ENCODE data around the gene RACGAP1. TPM values are rescaled to one million over a fixed set of nuclear protein-coding genes. Genes with fewer than 3 reads are reported as not detected.

The RACGAP1 gene
- polyA plus RNA-seq, 3 donors = 51.5 to 58.4 (median 57.5) TPM

DNA sequence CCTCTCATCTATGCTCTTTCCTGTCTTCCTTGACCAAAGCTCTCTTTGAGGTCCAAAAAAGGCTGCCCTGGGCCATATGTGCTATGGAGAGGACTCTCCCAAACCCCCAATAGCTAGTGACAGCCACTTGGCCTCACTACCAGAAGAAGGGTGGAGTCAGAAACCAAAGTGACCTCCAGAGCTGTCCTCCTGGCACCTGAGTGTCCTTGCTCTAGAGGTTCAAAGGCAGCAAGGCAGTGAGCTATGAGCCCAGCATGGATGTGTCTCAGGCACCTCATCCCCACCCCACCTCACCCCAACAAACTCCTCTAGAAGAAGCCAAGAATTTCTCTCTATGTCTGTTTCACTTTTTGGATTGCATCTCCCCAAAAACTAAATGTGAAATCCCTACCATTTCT, 67.7 kb downstream of the RACGAP1 start:
- no peak for DNase-seq (ENCODE audit: low read depth in 3 of 3, low spot score in 2 of 3)

DNA sequence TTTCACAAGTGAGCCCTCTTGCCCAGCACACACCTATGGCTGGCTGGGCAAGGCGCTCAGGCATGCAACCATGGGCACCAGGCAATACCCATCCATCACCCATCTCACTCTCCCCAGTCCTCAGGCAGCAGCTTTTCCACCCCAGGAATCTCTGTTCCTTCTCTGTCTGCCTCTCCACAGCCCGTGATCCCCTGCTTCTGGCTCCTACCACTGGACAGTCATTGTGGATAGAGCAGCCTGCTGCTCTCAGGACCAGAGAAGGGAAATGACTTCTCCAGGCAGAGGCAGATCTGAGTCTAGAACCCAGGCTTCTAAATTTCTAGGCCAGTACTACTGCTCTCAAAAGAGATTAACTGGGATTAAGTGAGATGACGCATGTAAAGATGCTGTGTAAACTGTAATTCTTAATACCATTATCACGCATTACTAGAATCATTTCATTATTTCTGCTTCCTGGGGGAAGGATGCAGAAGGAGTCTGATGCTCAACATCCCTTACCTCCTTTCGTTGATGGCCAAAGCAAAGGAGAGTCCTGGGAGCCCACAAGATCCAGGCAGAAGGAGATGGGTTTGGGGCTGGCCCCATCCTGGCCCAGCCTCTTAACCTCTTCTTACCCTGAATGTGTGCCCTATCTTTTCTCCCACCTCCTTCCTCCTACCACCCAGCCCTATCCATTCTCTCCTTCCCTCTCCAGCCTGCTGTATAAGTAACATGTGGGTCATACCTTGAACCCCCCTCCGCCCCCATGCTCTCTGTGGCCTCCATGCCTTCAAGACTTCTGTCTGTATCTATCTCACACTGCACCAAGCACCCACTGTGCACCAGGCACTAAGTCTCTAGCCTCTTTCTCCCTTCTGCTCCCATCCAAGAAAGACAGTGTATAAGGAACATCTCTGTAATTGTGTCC, 68.4 kb downstream of the RACGAP1 start:
- DNase-seq (ENCODE audit: low read depth in 3 of 3, low spot score in 2 of 3) = no peak

DNA sequence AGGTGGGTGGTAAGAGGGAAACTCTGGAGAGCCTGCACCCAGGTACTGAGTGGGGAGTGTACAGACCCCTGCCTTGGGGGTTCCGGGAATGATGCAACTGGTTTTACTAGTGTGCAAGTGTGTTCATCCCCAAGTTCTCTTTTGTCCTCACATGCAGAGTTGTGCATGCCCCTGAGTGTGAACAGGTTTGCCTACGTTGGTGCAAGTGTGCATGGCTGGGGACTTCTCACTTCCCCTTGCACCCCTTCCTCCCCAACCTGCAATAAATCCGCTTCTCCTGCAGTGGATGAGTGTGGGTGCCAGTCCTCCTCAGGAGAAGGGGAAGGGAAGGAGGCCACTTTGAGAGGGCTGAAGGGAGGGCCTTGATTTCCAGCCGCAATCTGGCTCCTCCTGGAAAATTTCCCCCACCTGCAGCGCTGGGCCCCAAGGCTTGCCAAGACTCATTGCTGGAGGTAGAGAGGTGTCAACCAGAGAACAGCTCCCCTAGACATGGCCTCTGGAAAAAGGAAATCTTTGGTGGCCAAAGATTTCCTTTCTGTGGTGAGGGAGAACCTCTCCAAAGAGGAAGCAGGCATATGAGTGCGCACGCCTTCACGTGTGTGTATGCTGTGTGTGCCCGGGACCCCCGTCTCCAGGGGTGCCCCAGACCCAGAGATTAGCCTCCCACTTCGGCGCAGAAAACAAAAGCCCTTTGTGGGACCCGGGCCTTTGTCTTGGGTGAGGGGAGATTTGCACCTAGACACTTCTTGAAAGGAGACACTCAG, 69.2 kb downstream of the RACGAP1 start:
- DNase-seq (ENCODE audit: low read depth in 3 of 3, low spot score in 2 of 3) = no peak

- DNase-seq (ENCODE audit: low read depth in 3 of 3, low spot score in 2 of 3) = no peak
Measured at GRCh38 chr12:49954863-49955830, 70.1 kb downstream of the RACGAP1 start.

- no peak for DNase-seq (ENCODE audit: low read depth in 3 of 3, low spot score in 2 of 3)
Measured at GRCh38 chr12:49953961-49954846, 71.1 kb downstream of the RACGAP1 start.

DNA sequence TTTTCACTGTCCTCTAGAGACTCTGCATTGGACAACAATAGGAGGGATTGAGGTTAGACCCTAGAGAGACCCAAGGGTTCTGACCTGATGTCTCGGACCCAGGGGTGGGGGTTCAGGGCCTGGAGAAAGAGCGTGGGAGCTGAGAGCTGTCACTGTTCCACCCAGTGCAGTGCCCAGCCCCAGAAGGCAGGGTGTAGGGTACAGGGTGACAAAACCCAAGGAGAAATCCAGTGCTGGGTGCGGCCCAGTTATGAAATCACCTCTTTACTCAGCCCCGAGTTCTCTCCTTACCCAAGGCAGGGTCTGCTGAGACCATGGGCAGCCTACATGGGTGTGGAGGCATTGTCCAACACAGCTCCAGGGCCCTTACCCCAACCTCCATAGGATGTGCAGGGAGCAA, 72.1 kb downstream of the RACGAP1 start:
- DNase-seq (ENCODE audit: low read depth in 3 of 3, low spot score in 2 of 3) = no peak

DNA sequence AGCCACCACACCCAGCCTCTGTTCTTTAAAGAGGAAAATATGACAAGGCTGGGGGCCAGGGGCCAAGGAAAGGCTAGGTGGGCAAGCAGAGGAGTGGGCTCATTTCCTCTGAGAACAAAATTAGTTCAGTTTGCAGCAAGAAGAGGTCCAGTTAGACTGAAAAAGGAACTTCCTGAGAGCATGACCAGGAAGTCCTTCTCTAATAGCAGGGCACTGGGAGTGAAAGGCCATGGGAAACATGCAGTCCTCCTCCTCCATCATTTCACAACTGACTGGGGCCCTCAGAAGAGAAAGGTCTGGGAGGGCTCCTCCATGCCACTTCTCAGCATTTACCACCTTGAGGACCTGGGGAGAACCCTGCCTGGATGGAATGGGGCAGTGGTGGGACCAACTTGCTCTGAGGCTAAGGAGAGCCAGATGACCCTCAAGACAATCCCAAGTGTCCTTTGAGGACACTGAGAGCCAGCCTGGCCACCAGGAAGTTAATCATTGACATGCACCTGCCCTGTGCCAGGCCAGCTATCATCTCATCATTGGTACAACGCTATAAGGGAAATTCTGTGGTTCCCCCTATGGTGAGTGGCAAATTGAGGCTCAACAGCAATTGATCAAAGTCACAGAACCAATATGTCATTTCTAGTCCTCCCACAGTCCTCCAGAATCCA, 72.8 kb downstream of the RACGAP1 start:
- no peak for DNase-seq (ENCODE audit: low read depth in 3 of 3, low spot score in 2 of 3)

DNA sequence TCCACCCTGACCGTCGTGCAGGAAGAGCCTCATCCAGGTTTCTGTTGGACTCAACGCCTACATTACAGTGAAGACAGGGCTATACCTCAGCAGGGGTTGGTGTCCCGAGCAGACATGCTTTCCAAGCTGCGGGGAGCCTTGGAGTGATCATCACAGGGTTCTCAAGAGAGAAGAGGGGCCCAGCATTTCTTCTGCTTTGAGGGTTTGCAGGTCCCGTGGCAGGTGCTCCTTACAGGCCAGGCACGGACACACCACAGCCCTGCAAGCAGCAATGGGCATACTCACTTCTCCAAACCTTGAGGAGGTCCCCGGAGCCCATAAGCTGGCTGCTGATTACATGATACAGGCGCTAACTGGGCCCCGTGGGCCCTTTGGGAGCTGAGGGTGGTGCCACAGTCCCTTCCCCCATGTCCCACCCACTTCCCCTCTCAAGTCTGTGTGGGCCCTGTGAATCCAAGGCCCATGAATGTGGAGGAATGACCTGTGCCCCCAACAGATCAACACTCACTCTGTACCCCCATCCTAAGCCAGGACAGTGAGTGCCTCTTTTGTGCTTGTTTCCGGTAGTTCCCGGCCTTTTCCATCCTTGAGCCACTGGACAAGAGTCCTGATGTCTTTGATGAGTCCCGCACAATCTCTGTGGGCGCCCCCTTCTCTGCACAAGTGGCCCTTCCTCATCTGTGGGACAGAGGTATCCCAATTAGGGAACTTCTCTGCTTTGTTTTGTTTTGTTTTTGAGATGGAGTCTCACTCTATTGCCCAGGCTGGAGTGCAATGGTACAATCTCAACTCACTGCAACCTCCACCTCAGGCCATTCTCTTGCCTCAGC, 73.7 kb downstream of the RACGAP1 start:
- no peak for DNase-seq (ENCODE audit: low read depth in 3 of 3, low spot score in 2 of 3)

- DNase-seq (ENCODE audit: low read depth in 3 of 3, low spot score in 2 of 3) = no peak
Measured at GRCh38 chr12:49950273-49951251, 74.7 kb downstream of the RACGAP1 start, which contains the start of gene AQP2. TSS of gene AQP2 (plus strand) at chr12:49950737. CDS start at chr12:49950831, 94 bp downstream.

- DNase-seq (ENCODE audit: low read depth in 3 of 3, low spot score in 2 of 3) = no peak
Measured at GRCh38 chr12:49949866-49950265, 75.4 kb downstream of the RACGAP1 start.

- no peak for DNase-seq (ENCODE audit: low read depth in 3 of 3, low spot score in 2 of 3)
Measured at GRCh38 chr12:49948866-49949845, 76.1 kb downstream of the RACGAP1 start.

- no peak for DNase-seq (ENCODE audit: low read depth in 3 of 3, low spot score in 2 of 3)
Measured at GRCh38 chr12:49947593-49948226, 77.6 kb downstream of the RACGAP1 start.

DNA sequence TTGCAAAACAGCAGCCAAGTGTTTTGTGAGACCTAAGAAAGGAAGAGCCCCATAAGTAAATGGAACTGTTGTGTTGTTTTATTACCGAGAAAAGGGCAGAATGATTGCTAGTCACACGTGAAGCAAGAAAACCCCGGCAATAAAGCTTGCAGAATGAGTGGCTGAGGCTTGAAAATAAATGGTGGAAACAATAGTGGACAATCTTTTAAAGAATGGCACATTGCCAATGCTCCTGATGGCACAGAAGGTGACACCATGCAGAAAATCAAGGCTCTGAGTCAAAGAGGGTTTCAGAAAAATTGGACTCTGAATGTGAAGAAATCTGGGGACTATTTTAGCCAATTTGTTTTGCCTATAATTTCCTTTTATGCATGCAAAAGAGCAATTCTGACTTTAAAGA, 78.8 kb downstream of the RACGAP1 start:
- DNase-seq (ENCODE audit: low read depth in 3 of 3, low spot score in 2 of 3) = no peak

DNA sequence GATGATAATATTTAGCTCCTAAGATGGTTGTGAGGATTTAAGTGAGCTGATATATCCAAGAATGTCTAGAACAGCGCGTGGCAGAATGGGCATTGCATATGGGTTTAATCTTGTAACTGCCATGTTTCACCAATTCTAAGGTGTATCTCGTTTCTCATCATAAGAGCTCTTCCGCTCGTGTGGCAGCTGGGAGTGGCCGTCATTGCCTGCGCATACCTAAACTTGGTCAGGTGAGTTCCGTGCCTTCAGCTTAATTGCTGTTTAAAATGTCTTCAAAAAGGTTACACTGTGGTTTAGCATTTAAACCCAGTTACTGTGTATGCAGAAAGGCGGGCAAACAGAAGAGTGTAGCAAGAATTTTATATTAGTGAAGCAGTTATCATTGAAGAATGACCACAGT, 79.2 kb downstream of the RACGAP1 start:
- DNase-seq (ENCODE audit: low read depth in 3 of 3, low spot score in 2 of 3) = no peak

GRCh38 chr12:49945394-49946080, 79.8 kb downstream of the RACGAP1 start:
- peak in 2 of 3 donors; percentile 61 to 71 for DNase-seq (ENCODE audit: low read depth in 3 of 3, low spot score in 2 of 3)
